ENCODE results near the gene YJEFN3.

- TF ChIP-seq CTCF (IDR thresholded peaks at IDR 0.05; ENCODE audit: low read length) (peak; percentile 10; the same call in 1 of the 2 replicates), EZH2 (IDR thresholded peaks at IDR 0.05; ENCODE audit: borderline replicate concordance, low read length) (no peak)
Observed at GRCh38 chr19:19524053-19524452, 4.7 kb upstream of the YJEFN3 start.

Data from OCI-LY1 (cell line).